ENCODE measurements around the gene RFTN2. TPM values are rescaled to one million over a fixed set of nuclear protein-coding genes. Genes with fewer than 3 reads are reported as not detected.

Gene RFTN2
- total and polyA plus RNA-seq, 4 donors = 0.40 to 22.6 (median 2.0) TPM

- Histone ChIP-seq H3K27me3 (ENCODE audit: control insufficient read depth in 3 of 3, insufficient read depth in 3 of 3, low read length in 2 of 3) (no peaks in the 10 kb centered on the region), H3K9ac (ENCODE audit: insufficient read depth in 1 of 2, low read length in 2 of 2) (no peak overlapping the region), H3K9me3 (ENCODE audit: control insufficient read depth in 4 of 4, insufficient read depth in 3 of 4, low read length in 3 of 4) (no peaks in the 10 kb centered on the region), H3K27ac (ENCODE audit: low read depth in 1 of 2, low read length in 1 of 2) (no peak overlapping the region), H3K4me3 (no peak overlapping the region), H3K36me3 (ENCODE audit: control insufficient read depth in 4 of 4, insufficient read depth in 4 of 4, low read length in 4 of 4) (peaks cover 11 to 19% (median 14%) of the 10 kb centered on the region in 4 donors), H3K4me1 (ENCODE audit: control insufficient read depth in 5 of 5, insufficient read depth in 5 of 5, low read length in 5 of 5) (no peaks in the 10 kb centered on the region)
- 93 to 97% methylated on average over 5 of the region's 5 CpGs for WGBS, 2 donors
- DNase-seq (no peak), ATAC-seq (ENCODE audit: insufficient read depth, low FRiP score) (no peak)
- no peak for TF ChIP-seq CTCF (IDR thresholded peaks at IDR 0.05; ENCODE audit: control extremely low read depth, extremely low read depth)
Measured at GRCh38 chr2:197548582-197548981, 126.8 kb downstream of the RFTN2 start.

GRCh38 chr2:197547163-197547900 lies 128.1 kb downstream of the RFTN2 start:
- ATAC-seq (ENCODE audit: insufficient read depth, low FRiP score) = no peak
- no peak overlapping the region for H3K4me3 ChIP-seq
- WGBS, 2 donors = 87 to 88% methylated on average over 5 of the region's 5 CpGs
- DNase-seq = no peak
- H3K9ac ChIP-seq (ENCODE audit: insufficient read depth in 1 of 2, low read length in 2 of 2) = no peak overlapping the region
- no peak for TF ChIP-seq CTCF (IDR thresholded peaks at IDR 0.05; ENCODE audit: control extremely low read depth, extremely low read depth)
- H3K27me3 ChIP-seq (ENCODE audit: control insufficient read depth in 3 of 3, insufficient read depth in 3 of 3, low read length in 2 of 3) = no peaks in the 10 kb centered on the region
- no peak overlapping the region for H3K27ac ChIP-seq (ENCODE audit: low read depth in 1 of 2, low read length in 1 of 2)
- peaks cover 17 to 24% (median 21%) of the 10 kb centered on the region in 4 donors for H3K36me3 ChIP-seq (ENCODE audit: control insufficient read depth in 4 of 4, insufficient read depth in 4 of 4, low read length in 4 of 4)
- H3K9me3 ChIP-seq (ENCODE audit: control insufficient read depth in 4 of 4, insufficient read depth in 3 of 4, low read length in 3 of 4) = no peaks in the 10 kb centered on the region
- H3K4me1 ChIP-seq (ENCODE audit: control insufficient read depth in 5 of 5, insufficient read depth in 5 of 5, low read length in 5 of 5) = no peaks in the 10 kb centered on the region

- no peak overlapping the region for H3K27ac ChIP-seq (ENCODE audit: low read depth in 1 of 2, low read length in 1 of 2)
- no peak for ATAC-seq (ENCODE audit: insufficient read depth, low FRiP score)
- DNase-seq = no peak
- no peak overlapping the region for H3K9ac ChIP-seq (ENCODE audit: insufficient read depth in 1 of 2, low read length in 2 of 2)
- 96 to 98% methylated on average over 3 of the region's 3 CpGs for WGBS, 2 donors
- H3K4me1 ChIP-seq (ENCODE audit: control insufficient read depth in 5 of 5, insufficient read depth in 5 of 5, low read length in 5 of 5) = peaks cover 0 to 8% (median 2%) of the 10 kb centered on the region in 5 donors
- no peak for TF ChIP-seq CTCF (IDR thresholded peaks at IDR 0.05; ENCODE audit: control extremely low read depth, extremely low read depth)
- no peaks in the 10 kb centered on the region for H3K9me3 ChIP-seq (ENCODE audit: control insufficient read depth in 4 of 4, insufficient read depth in 3 of 4, low read length in 3 of 4)
- H3K4me3 ChIP-seq = no peak overlapping the region
- peaks cover 9 to 33% (median 23%) of the 10 kb centered on the region in 4 donors for H3K36me3 ChIP-seq (ENCODE audit: control insufficient read depth in 4 of 4, insufficient read depth in 4 of 4, low read length in 4 of 4)
- no peaks in the 10 kb centered on the region for H3K27me3 ChIP-seq (ENCODE audit: control insufficient read depth in 3 of 3, insufficient read depth in 3 of 3, low read length in 2 of 3)
Measured at GRCh38 chr2:197543206-197543605, 132.2 kb downstream of the RFTN2 start.
